Middle frontal gyrus (tissue), 1 donor: Measurements from ENCODE around the gene CCDC78.
"Not testable (repeated sequence)": the region's sequence is repeated elsewhere in the genome, so short reads cannot be mapped to it uniquely, and the experiment has no call there.

Experiments used
- DNase-seq: peaks from one replicate; pipeline ENCODE4 v3.0.0-alpha.2; 2015; ENCODE audit warnings: low spot score; ENCODE audit errors: extremely low spot score

The CCDC78 gene

DNA sequence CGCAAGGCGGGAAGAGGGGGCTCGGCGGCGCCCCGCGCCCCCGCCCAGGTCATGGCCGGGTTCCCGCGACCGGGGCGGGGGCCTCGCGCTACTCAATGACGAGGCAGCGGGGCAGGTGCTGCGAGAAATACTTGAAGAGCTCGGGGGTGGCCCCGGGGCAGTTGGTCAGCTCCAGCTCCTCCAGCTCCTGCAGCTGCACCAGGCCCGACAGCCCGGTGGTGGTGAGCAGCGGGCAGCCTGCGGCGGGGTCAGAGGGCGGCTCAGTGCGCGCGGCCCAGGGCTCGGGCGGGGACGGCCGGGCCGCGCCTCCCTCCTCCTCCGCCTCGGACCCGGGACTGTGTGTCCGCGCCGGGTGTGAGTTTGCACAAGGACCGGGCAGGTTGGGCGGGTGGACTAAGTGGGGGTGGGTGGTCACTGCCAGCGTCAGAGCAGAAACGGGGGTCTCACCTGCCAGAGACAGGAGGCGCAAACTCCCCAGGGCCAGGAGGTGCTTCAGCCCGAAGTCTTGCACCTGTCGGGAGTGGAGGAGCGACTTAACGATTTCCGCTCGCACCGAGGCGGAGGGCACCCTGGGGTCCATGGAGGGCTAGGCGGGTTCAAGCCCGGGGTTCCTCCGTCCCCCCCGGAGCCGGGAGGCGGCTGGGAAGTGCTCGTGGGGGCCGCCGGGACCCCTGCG is 31.9 kb downstream of the CCDC78 start:
- no peak for DNase-seq

GRCh38 chr16:693766-694165 is 32.5 kb downstream of the CCDC78 start:
- DNase-seq: no peak

DNA sequence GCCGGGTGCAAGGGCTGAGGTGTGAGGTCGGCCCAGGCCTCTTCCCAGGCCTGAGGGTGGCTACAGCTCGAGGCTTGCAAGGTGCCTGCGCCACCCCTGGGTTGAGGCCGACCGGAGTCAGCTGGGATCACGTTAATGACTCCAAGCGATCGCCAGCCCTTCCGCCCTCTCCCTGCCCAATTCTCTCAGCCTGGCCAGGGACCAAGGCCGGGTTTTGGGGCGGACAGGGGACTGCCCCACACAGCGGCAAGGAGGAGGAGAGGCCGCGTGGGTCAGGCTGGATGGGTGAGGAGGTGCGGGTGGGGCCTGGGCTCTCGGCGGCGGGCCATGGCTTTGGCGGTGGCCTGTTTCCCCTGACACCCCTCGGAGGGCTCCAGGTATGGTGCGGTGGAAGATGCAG is 32.9 kb downstream of the CCDC78 start:
- DNase-seq: no peak

DNA sequence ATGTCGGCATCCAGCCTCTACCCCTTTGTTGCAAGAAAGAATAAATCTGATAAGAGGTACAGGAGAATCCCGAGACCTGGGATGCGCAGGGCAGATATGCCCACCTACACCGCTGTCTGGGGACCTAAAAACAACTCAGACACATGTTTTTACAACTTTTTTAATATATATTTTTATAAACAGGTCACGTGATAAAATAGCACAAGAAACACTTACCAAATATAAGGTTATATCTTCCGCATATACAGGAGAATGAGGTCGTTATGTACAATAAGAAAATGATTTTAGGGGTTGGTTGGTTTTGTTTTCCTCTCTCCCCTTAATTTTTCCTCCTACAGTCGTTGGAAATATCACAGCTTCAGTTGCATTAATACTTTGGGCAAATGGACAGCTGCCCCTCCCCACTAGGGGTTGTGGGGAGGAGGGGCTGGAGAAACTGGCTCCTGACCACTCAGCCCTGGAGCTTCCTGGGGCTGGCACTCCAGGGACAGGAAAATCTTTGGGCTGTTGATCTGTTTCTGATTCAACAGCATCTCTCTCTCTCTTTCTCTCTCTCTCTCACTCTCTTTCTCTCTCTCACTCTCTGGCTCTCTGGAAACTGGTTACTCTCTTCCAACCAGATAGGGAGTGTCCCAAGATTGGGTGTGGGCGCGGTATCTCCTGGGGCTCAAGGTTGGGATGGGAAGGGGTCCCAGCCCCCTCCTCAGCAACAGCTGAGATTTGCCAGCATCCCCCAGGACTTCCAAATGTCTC is 33.7 kb downstream of the CCDC78 start:
- no peak for DNase-seq

DNA sequence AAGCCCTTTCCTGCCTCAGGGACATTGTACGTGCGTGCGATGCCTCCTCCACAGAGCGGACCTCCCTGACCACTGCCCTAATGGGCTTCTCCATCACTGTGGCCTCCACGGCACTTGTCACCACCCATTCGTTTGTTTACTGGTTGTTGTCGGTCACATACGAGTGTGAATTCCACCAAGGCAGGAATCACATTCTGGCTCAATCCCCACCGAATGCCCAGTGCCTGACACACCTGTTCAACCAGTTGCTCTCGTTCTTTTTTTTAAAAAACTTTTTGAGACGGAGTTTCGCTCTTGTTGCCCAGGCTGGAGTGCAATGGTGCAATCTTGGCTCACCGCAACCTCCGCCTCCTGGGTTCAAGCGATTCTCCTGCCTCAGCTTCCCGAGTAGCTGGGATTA is 35.0 kb downstream of the CCDC78 start:
- DNase-seq: not testable (repeated sequence)

GRCh38 chr16:689175-689897 is 36.9 kb downstream of the CCDC78 start:
- no peak for DNase-seq

DNA sequence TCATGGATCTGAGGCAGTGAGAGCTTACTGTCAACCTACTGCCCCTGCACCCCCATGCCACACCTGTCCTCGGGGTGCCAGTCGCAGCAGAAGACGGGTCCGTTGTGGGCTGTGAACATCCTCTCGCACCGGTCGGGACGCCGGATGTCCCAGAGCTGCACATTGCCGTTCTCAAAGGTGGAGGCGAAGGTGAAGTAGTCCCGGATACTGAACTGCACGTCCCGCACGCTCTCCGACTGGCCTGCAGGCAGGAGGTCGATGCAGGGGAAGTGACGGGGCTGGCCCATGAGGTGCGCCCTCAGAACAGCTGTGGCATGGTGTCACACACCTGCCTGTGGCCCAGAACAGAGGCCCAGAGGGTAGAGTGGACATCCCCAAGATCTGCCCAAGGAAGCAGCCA is 38.7 kb downstream of the CCDC78 start:
- DNase-seq: no peak

- no peak for DNase-seq
Observed at GRCh38 chr16:686459-687260, 39.6 kb downstream of the CCDC78 start.

DNA sequence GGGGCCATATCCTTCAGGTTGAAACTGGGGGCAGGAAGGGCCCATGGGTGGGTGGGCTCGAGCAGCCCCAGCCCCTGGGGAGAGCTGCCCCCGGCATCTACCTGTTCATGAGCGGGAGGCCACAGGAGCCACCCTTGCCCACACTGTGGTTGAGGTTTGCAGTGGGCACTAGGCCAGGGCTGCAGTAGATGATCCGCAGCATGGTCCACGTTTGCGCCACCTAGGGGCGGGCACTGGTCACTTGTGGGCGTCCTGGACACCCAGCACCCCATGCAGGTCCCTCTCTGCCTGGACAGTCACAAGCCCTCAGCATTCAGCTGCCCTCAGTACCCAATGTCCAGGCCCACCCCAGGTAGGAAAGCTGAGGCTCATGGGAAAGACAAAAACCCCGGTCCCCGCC is 40.3 kb downstream of the CCDC78 start:
- DNase-seq: no peak

DNA sequence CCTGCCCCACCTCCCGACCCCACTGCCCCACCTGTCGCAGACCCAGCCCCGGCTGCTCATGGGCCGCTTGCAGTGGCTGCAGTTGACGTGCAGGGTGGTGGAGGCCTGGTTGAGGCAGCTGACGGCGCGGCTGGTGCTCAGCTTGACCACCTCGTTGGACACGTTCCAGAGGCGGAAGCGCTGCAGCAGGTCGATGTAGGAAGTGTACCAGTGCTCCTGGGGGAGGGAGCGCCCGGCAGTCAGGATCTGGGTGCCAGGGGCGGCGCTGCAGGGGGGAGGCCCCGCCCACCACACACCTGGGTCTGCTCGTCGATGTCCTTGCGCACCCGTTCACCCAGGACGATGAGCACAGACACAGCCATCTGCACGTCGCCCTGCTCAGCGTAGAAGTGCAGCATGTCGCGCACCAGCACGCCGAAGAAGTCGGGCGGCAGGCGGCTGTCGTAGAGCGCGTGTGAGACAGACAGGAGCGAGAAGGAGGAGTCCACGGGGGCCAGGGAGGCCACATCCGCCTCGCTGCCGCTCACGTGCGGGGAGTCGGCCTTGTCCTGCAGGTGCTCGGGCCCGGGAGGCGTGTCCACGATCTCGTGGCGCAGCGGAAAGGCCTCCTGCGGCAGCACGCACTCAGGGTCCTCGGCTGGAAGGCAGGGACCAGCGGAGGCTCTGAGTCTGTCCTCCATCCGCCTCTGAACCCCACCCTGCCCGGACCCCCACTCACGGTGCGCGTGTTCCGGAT is 41.1 kb downstream of the CCDC78 start:
- DNase-seq: no peak

- DNase-seq: peak; percentile 93
Observed at GRCh38 chr16:684071-684794, 42.0 kb downstream of the CCDC78 start, which contains the start of gene JMJD8. Gene JMJD8 (minus strand): TSS chr16:684334. CDS start chr16:684319, 15 bp downstream.

DNA sequence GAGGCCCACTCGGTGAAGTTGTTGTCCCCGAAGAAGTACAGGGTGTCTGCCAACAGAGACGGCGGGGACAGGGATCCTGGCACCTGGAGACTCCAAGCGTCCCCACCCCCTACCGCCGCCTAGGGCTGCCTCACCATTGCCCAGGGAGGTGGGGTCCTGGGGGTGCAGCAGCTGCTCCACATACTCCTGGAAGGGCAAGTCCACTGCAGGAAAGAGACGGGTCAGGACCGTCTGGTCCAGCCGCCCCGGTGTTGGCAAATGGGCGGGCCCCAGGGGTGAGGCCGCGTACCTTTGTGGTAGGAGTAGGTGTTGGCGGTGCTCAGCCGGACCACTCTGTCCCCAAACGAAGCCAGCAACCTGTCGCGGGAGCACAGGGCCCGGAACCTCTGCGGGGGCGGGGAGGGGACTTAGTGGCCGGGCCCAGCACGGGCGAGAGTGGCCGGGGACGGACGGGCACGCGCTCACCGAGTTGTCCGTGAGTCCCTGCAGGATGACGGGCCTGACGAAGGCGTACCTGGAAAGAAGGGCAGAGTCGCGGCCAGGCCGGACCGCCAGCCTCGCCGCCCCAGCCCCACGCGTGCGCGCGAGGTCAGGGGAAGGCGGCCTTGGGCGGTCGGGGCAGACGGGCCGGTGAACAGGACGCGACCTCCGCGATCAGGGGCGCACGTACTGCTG is 42.7 kb downstream of the CCDC78 start:
- no peak for DNase-seq

- no peak for DNase-seq
Observed at GRCh38 chr16:682493-683395, 43.5 kb downstream of the CCDC78 start.

- no peak for DNase-seq
Observed at GRCh38 chr16:681746-682427, 44.4 kb downstream of the CCDC78 start.

GRCh38 chr16:680967-681745 is 45.1 kb downstream of the CCDC78 start:
- no peak for DNase-seq

DNA sequence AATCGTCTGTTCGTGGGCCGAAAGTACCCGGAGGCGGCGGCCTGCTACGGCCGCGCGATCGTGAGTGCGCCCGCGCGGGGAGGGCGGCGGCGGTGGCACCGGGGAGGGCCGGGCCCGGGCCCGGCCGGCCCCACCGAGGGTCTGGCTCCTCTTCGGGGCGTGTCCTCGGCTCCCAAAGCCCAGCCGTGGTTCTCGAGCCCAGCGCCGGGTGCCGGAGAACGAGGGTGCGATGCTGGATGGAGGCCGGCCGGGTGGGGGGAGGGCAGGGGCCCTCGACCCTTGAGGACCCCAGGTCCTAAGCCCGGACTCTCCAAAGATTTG is 45.7 kb downstream of the CCDC78 start:
- no peak for DNase-seq
